HG02938 (cell line): ENCODE data around the gene FADS6.

ENCODE experiments used
- ATAC-seq: cut with Tn5 transposase; IDR thresholded peaks from one replicate; pipeline ENCODE4 v1.9.1; 2021; ENCODE audit warnings: mild to moderate bottlenecking, moderate library complexity; ENCODE audit not compliant: unreplicated experiment

Gene FADS6

DNA sequence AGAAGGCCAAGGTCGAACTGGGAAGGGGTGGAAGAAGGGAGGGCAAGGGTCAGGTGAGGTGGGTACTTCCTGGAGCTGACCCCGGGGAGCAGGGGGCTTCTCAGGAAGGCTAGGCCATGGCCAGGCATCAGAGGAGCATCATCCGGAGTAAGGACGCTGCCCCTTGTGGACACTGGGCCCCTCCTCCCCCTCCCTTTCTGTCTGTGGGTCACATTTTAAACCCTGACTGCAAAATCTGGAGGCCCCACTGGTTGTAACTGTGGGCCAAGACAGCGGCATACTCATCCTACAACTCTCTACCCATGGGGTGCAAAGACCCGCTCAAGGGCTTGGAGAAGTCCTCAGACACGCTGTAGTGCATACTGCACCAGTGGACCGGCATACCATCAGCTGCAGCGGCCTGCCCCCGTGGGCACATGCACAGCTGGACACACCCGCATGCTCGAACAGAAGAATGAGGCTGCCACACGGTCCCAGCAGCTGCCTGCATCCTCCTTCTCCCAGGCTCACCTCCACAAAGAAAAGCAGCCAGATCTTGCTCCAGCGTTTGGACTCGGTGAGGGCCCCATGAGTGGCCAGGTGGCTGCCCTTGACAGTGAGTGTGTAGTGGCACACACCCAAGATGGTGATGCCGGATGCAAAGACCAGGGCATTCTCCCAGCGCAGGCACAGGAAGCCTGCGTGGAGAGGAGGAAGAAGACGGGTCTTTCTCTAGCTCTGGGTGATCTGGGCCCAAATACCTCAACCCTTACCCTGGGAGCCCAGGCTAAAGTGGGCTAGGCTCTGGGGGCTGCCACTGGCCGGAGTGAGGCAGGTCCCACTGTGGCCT lies 1.2 kb downstream of the FADS6 start:
- no peak for ATAC-seq

GRCh38 chr17:74890554-74890953 lies 2.9 kb downstream of the FADS6 start:
- no peak for ATAC-seq

- no peak for ATAC-seq
Observed at GRCh38 chr17:74888469-74888868, 5.0 kb downstream of the FADS6 start.

DNA sequence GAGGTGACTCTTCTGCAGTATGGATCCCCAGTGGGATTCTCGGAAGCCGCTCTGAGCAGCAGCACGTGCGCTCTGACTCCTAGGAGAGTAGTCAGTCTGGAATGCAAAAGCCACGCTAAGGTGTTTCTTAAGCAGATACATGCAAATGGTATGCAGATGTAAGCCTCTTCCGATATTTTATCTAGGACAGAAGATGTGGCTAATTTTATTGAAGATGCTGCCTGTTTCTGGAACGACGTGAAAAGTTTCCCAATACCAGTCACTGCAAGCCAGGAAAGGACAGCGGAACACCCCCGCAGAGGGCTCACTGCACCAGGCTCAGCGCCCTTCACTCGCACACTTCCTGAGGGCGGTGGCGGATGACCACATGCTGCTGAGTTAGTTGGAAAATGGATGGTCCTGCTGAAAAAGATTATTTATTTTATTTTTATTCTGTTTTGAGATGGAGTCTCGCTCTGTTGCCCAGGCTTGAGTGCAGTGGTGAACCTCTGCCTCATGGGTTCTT lies 10.1 kb downstream of the FADS6 start:
- no peak for ATAC-seq

- ATAC-seq, result no peak
Observed at GRCh38 chr17:74882517-74883240, 10.8 kb downstream of the FADS6 start.

DNA sequence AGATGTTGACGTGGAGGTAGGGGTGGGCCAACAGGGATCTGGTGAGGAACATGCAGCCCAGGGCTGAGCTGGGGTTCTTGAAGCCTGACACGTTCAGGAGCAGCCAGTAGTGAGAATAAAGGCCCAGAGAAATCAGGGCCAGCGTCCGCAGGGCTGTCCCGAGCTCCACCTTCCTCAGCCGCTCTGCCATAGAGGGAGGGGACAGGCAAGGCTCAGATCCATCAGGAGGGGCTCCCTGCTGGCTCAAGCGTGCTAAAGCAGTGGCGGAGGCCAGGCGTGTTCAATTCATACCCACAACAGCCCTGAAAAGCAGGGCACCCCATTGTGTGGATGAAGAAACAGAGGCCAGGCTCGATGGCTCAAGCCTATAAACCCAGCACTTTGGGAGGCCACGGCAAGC lies 12.4 kb downstream of the FADS6 start:
- no peak for ATAC-seq

GRCh38 chr17:74879308-74879707 lies 14.1 kb downstream of the FADS6 start:
- no peak for ATAC-seq

GRCh38 chr17:74878658-74879057 lies 14.8 kb downstream of the FADS6 start:
- ATAC-seq, result no peak

DNA sequence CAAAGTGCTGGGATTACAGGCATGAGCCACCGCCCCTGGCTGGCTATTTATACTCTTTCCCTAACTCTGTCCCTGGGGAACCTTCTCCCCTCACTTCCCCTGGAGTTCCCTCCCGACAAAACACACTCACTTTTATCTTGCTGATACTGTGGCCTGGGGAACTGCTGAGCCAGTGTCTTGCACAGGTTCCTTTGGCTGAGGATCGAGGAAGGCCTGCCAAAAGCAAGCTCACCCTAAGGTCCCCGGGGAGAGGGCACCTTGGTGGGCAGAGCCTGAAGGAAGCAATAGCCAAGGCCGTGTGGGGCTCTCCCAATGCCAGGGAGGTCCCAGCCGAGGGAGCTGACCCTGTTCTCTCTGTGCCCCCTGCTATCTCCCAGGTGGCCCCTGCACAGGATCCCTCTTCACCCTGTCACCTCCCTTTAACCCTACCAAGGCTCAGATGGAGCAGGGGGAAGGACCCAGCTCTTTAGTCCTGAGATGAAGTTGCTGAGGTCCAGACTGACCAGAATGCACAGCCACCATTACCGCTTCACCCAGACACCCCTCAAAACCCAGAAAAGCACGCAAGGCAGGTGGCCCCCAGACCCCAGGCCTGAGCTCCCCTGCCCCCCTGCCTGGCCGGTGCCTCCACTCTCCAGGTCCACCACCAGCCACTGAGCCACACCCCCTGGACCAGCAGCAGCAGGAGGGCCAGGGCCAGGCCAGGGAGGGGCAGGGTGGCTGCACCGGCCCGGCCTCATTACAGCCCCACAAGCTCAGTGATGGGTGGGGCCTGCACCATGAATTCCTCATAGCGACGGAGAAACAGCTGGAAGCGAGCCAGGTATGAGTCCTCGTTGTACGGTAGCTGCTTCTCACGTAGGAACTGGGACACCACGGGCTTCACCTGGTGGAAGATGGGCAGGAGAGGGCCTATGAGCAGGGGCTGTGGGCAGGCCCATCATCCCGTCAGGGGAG lies 15.6 kb downstream of the FADS6 start:
- no peak for ATAC-seq

GRCh38 chr17:74875977-74876593 lies 17.3 kb downstream of the FADS6 start:
- no peak for ATAC-seq

DNA sequence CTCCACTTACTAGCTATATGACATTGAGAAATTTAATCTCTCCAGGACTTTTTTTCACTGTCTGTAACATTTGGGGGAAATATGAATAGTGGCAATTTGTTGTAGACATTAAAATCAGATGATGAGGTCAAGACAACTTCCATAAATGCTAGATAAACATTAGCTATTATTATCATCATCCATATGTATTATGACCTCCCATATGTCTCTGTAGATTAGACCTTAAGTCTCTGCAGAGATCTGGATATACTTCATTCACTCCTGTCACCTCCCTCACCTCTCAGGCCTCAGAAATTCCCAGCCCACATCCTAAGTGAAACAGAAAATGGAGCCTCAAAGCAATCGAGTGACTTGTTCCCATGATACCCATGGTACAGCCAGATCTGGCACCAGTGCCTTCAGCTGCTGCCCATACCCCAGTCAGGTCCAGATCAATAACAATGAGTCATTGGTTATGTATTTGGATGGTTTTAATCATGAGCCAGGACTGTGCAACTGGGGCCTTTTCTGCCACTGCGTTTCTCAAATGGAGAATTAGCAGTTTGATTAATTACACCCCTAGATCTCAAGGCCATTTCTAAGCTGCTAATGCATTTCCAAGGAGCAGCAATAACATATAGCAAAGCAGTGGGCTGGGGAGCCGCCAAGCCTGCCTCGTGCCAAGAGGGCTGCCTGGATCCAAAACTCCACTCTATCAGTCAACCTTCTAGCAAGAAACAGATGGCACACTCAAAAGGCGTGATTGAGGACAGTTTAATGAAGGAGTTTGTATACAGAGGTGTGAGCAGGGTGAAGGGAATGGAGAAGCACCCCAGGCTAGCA lies 18.1 kb downstream of the FADS6 start:
- ATAC-seq, result no peak

DNA sequence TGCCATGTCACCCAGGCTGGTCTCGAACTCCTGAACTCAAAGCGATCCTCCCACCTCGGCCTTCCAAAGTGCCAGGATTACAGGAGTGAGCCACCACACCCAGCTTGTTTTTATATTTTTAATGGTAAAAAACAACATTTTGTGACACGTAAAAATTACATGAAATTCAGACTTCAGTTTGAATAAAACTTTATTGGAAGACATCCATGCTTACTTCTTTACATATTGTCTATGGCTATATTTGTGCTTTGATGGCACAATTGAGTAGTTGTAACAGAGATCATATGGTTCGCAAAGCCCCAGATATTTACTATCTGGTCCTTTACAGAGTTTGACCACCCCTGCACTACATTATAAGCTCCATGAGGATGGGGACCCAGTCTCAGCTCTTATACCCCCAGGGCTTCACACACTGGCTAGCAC lies 18.8 kb downstream of the FADS6 start:
- ATAC-seq, result no peak

DNA sequence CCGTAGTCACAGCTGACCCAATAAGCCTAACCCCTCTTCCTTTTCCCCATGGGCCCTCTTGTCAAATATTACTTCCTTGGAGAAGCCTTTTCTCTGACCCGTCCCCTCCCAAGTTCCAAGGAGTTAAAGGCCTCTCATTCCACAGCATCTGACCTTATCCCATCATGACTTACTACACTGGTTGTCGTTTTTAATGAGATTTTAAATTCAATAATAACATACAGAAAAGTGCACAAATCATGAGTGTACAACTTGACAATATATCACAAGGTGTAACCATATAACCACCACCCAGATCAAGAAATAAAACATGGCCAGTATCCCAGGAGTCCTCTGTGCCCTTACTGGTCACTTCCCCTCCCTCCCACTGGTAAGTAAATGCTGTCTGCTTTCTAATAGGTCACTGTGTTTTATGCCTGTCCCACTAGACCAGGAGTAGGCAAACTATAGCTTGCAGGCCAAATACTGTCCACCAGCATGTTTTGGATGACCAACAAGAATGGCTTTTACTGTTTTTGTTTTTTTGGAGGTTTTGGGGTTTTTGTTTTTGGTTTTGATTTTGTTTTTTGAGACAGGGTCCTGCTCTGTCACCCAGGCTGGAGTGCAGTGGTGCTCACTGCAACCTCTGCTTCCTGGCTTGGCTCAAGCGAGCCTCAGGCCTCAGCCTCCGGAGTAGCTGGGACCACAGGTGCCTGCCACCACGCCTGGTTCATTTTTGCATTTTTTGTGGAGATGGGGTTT lies 19.4 kb downstream of the FADS6 start:
- no peak for ATAC-seq

- ATAC-seq, result peak; percentile 95
Observed at GRCh38 chr17:74873037-74873873, 20.2 kb downstream of the FADS6 start.

DNA sequence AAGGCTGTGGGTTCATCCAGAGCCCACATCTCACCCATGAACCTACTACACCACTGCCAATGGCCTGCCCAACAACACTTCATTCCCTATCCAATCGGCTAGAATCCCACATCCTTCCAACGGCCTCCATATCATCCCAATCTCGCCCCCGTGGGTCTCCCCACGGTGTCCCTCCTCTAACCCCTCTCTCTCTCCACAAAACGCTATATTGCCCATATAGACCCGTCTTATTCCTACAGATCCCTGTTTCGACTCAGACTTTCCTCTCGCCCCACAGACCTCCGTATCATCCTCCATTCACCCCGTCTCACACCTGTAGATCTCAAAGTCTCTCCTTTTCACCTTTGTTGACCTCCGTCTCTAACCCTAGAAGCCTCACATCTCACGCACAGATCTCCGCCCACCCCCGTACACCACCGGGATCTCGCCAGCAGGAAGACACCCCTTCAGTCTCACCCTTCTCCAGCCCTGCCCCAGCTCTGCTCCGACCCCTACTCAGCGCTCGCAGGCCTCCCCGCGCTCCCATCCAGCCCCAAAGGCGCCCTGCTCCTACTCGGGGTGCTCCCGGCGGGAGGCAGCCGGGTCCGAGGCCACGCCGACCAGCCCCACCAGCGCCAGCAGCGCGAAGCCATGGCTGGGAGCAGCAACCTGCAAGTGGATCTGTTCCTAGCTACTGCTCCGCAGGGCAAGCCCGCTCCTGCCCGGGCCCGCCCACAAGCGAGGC lies 21.0 kb downstream of the FADS6 start, which contains the start of gene FDXR:
Gene FDXR, minus strand, starts transcription at position 682 of the 724 bp plus-strand sequence. Its CDS starts 50 bp downstream, at position 632.
- ATAC-seq, result peak; percentile 23

GRCh38 chr17:74871356-74872076 lies 21.9 kb downstream of the FADS6 start:
- ATAC-seq, result no peak

- no peak for ATAC-seq
Observed at GRCh38 chr17:74870512-74870911, 22.9 kb downstream of the FADS6 start.
